Measurements from ENCODE around the gene HOXC11.

Gene HOXC11

GRCh38 chr12:53952871-53953734, 19.8 kb upstream of the HOXC11 start:
- TF ChIP-seq, protein P1, sequence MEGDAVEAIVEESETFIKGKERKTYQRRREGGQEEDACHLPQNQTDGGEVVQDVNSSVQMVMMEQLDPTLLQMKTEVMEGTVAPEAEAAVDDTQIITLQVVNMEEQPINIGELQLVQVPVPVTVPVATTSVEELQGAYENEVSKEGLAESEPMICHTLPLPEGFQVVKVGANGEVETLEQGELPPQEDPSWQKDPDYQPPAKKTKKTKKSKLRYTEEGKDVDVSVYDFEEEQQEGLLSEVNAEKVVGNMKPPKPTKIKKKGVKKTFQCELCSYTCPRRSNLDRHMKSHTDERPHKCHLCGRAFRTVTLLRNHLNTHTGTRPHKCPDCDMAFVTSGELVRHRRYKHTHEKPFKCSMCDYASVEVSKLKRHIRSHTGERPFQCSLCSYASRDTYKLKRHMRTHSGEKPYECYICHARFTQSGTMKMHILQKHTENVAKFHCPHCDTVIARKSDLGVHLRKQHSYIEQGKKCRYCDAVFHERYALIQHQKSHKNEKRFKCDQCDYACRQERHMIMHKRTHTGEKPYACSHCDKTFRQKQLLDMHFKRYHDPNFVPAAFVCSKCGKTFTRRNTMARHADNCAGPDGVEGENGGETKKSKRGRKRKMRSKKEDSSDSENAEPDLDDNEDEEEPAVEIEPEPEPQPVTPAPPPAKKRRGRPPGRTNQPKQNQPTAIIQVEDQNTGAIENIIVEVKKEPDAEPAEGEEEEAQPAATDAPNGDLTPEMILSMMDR (IDR thresholded peaks at IDR 0.05): no peak

GRCh38 chr12:53953831-53954693, 18.9 kb upstream of the HOXC11 start:
- TF ChIP-seq, protein P1 (IDR thresholded peaks at IDR 0.05): no peak

- TF ChIP-seq, protein P1 (IDR thresholded peaks at IDR 0.05): no peak
These were observed 18.3 kb upstream of the HOXC11 start, which contains the start of gene HOXC12 for GRCh38 chr12:53954694-53955035. Gene HOXC12, plus strand, starts transcription at chr12:53954903. Its CDS starts 27 bp downstream, at chr12:53954930.

DNA sequence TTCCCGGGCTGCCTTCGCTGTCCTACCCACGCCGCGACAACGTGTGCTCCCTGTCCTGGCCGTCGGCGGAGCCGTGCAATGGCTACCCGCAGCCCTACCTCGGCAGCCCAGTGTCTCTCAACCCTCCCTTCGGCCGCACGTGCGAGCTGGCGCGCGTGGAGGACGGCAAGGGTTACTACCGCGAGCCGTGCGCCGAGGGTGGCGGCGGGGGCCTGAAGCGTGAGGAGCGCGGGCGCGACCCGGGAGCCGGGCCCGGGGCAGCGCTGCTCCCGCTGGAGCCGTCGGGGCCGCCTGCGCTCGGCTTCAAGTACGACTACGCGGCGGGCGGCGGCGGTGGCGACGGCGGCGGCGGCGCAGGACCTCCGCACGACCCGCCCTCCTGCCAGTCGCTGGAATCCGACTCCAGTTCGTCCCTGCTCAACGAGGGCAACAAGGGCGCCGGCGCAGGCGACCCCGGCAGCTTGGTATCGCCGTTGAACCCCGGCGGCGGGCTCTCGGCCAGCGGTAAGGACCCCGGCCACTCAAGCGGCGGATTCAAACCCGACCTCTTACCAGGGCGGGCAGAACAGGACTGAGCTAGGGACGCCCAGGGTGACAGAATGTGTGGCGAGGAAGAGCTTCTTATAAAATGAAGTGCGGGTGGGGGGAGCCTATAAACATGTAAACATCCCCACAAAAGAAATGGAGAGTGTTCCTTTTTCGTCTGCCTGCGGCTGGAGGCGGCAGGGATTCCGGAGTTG, 17.7 kb upstream of the HOXC11 start:
- TF ChIP-seq, protein P1 (IDR thresholded peaks at IDR 0.05): no peak

- TF ChIP-seq, protein P1 (IDR thresholded peaks at IDR 0.05): no peak
These were observed 17.1 kb upstream of the HOXC11 start for GRCh38 chr12:53955776-53956250.

DNA sequence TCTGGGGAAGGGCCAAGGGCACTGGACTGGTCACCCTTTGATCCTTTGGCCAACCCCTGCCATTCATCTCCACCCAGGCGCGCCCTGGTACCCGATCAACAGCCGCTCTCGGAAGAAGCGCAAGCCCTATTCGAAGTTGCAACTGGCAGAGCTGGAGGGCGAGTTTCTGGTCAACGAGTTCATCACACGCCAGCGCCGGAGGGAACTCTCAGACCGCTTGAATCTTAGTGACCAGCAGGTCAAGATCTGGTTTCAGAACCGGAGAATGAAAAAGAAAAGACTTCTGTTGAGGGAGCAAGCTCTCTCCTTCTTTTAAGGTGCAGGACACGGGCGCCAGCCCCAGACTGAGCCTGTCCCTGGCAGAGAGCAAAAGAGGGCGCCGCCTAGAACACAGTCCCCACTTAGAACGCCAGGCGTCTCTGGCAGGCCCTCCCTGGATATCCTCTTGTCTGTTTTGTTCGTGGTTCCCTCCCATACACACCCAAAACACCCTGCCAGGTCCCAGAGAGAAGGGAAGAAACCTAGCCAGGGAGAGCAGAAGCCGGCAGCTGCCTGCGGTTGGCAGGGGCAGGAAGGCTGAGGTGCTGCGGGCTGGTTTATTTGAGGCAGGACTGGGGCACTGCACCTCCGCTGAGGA, 16.6 kb upstream of the HOXC11 start:
- TF ChIP-seq, protein P1 (IDR thresholded peaks at IDR 0.05): no peak
